Measurements from ENCODE around the gene KCTD2. TPM values are rescaled to one million over a fixed set of nuclear protein-coding genes. Genes with fewer than 3 reads are reported as not detected.

The KCTD2 gene
- total and polyA plus RNA-seq, 2 of the 13 experiments (the other 11 are each of a cell fraction or from before 2014, with no cell fraction given), result 28.3 to 32.6 TPM

DNA sequence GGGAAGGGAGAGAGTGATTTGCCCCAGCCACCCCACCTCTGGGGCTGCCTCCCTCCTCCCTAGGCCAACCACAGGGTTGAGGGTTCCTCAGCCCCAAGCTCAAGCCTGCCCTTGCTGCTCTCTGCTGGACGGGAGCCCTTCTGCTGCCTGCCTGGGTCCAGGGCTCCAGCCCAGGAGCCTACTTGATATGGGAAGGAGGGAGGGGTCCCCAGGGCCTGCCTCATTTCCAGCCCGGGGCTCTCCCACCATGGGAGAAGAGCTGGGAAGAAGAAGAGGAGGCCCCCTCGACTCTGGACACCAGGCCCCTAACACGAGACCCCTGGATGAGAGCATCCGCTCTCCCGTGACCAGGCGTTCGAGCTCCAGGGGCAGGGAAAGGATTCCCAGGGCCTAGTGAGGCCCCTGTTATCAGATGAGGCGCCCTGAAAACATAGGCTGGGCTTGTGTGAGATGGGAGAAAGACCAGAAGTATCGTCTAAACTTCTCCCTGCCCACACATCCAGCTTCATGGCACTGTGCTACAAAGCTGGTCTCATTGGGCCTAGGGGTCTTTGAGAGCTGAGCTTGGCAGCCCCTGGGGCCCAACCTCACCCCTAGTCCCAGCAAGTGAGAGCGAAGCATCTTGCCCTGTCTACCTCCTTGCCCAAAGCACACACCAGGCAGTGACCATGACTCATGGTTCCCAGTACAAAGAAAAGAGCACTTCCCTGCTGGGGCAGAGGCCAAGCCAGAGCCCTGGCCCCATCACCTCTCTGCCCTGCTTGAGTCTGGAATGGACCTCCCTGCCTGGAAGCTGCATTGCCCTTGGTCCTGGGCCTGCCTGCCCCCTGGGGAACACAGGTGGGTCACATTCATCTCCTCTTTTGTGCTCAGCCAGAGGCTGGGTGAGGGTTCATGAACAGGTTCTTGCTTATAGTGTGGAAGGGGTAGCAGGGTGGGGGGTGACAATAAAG lies 41.7 kb downstream of the KCTD2 start (continued):
- TF ChIP-seq, protein P1, sequence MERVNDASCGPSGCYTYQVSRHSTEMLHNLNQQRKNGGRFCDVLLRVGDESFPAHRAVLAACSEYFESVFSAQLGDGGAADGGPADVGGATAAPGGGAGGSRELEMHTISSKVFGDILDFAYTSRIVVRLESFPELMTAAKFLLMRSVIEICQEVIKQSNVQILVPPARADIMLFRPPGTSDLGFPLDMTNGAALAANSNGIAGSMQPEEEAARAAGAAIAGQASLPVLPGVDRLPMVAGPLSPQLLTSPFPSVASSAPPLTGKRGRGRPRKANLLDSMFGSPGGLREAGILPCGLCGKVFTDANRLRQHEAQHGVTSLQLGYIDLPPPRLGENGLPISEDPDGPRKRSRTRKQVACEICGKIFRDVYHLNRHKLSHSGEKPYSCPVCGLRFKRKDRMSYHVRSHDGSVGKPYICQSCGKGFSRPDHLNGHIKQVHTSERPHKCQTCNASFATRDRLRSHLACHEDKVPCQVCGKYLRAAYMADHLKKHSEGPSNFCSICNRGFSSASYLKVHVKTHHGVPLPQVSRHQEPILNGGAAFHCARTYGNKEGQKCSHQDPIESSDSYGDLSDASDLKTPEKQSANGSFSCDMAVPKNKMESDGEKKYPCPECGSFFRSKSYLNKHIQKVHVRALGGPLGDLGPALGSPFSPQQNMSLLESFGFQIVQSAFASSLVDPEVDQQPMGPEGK (CRISPR knock-in tag; IDR thresholded peaks at IDR 0.05), result peak; percentile 35; the same call in 1 of the 2 replicates
- TF ChIP-seq SALL1 (CRISPR knock-in tag; IDR thresholded peaks at IDR 0.05) (peak; percentile 26; the same call in 1 of the 2 replicates), KDM6A (CRISPR knock-in tag; IDR thresholded peaks at IDR 0.05; ENCODE audit: low read depth) (no peak), KAT7 (CRISPR knock-in tag; IDR thresholded peaks at IDR 0.05; ENCODE audit: borderline replicate concordance) (no peak), ZNF251 (CRISPR knock-in tag; IDR thresholded peaks at IDR 0.05) (no peak)
- TF ChIP-seq, protein P2, sequence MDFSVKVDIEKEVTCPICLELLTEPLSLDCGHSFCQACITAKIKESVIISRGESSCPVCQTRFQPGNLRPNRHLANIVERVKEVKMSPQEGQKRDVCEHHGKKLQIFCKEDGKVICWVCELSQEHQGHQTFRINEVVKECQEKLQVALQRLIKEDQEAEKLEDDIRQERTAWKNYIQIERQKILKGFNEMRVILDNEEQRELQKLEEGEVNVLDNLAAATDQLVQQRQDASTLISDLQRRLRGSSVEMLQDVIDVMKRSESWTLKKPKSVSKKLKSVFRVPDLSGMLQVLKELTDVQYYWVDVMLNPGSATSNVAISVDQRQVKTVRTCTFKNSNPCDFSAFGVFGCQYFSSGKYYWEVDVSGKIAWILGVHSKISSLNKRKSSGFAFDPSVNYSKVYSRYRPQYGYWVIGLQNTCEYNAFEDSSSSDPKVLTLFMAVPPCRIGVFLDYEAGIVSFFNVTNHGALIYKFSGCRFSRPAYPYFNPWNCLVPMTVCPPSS (IDR thresholded peaks at IDR 0.05), result no peak
- TF ChIP-seq, protein P3, sequence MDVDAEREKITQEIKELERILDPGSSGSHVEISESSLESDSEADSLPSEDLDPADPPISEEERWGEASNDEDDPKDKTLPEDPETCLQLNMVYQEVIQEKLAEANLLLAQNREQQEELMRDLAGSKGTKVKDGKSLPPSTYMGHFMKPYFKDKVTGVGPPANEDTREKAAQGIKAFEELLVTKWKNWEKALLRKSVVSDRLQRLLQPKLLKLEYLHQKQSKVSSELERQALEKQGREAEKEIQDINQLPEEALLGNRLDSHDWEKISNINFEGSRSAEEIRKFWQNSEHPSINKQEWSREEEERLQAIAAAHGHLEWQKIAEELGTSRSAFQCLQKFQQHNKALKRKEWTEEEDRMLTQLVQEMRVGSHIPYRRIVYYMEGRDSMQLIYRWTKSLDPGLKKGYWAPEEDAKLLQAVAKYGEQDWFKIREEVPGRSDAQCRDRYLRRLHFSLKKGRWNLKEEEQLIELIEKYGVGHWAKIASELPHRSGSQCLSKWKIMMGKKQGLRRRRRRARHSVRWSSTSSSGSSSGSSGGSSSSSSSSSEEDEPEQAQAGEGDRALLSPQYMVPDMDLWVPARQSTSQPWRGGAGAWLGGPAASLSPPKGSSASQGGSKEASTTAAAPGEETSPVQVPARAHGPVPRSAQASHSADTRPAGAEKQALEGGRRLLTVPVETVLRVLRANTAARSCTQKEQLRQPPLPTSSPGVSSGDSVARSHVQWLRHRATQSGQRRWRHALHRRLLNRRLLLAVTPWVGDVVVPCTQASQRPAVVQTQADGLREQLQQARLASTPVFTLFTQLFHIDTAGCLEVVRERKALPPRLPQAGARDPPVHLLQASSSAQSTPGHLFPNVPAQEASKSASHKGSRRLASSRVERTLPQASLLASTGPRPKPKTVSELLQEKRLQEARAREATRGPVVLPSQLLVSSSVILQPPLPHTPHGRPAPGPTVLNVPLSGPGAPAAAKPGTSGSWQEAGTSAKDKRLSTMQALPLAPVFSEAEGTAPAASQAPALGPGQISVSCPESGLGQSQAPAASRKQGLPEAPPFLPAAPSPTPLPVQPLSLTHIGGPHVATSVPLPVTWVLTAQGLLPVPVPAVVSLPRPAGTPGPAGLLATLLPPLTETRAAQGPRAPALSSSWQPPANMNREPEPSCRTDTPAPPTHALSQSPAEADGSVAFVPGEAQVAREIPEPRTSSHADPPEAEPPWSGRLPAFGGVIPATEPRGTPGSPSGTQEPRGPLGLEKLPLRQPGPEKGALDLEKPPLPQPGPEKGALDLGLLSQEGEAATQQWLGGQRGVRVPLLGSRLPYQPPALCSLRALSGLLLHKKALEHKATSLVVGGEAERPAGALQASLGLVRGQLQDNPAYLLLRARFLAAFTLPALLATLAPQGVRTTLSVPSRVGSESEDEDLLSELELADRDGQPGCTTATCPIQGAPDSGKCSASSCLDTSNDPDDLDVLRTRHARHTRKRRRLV (CRISPR knock-in tag; IDR thresholded peaks at IDR 0.05), result 0 out of 2 replicates have a peak, but pooled peaks have one; percentile 55
- TF ChIP-seq, protein P4, sequence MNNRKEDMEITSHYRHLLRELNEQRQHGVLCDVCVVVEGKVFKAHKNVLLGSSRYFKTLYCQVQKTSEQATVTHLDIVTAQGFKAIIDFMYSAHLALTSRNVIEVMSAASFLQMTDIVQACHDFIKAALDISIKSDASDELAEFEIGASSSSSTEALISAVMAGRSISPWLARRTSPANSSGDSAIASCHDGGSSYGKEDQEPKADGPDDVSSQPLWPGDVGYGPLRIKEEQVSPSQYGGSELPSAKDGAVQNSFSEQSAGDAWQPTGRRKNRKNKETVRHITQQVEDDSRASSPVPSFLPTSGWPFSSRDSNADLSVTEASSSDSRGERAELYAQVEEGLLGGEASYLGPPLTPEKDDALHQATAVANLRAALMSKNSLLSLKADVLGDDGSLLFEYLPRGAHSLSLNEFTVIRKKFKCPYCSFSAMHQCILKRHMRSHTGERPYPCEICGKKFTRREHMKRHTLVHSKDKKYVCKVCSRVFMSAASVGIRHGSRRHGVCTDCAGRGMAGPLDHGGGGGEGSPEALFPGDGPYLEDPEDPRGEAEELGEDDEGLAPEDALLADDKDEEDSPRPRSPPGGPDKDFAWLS (CRISPR knock-in tag; IDR thresholded peaks at IDR 0.05; ENCODE audit: borderline replicate concordance), result no peak
- TF ChIP-seq, protein P5, sequence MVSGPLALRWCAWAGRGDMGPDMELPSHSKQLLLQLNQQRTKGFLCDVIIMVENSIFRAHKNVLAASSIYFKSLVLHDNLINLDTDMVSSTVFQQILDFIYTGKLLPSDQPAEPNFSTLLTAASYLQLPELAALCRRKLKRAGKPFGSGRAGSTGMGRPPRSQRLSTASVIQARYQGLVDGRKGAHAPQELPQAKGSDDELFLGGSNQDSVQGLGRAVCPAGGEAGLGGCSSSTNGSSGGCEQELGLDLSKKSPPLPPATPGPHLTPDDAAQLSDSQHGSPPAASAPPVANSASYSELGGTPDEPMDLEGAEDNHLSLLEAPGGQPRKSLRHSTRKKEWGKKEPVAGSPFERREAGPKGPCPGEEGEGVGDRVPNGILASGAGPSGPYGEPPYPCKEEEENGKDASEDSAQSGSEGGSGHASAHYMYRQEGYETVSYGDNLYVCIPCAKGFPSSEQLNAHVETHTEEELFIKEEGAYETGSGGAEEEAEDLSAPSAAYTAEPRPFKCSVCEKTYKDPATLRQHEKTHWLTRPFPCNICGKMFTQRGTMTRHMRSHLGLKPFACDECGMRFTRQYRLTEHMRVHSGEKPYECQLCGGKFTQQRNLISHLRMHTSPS (CRISPR knock-in tag; IDR thresholded peaks at IDR 0.05; ENCODE audit: low read depth), result peak; percentile 44; the same call in 1 of the 2 replicates
- TF ChIP-seq, protein P6, sequence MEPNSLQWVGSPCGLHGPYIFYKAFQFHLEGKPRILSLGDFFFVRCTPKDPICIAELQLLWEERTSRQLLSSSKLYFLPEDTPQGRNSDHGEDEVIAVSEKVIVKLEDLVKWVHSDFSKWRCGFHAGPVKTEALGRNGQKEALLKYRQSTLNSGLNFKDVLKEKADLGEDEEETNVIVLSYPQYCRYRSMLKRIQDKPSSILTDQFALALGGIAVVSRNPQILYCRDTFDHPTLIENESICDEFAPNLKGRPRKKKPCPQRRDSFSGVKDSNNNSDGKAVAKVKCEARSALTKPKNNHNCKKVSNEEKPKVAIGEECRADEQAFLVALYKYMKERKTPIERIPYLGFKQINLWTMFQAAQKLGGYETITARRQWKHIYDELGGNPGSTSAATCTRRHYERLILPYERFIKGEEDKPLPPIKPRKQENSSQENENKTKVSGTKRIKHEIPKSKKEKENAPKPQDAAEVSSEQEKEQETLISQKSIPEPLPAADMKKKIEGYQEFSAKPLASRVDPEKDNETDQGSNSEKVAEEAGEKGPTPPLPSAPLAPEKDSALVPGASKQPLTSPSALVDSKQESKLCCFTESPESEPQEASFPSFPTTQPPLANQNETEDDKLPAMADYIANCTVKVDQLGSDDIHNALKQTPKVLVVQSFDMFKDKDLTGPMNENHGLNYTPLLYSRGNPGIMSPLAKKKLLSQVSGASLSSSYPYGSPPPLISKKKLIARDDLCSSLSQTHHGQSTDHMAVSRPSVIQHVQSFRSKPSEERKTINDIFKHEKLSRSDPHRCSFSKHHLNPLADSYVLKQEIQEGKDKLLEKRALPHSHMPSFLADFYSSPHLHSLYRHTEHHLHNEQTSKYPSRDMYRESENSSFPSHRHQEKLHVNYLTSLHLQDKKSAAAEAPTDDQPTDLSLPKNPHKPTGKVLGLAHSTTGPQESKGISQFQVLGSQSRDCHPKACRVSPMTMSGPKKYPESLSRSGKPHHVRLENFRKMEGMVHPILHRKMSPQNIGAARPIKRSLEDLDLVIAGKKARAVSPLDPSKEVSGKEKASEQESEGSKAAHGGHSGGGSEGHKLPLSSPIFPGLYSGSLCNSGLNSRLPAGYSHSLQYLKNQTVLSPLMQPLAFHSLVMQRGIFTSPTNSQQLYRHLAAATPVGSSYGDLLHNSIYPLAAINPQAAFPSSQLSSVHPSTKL (CRISPR knock-in tag; IDR thresholded peaks at IDR 0.05), result peak; percentile 33; the same call in 1 of the 2 replicates

Data from HepG2 (cell line).